Amygdala (tissue), 56 donors: ENCODE data around the gene FAM53B.

Experiments
- DNase-seq, 56 donors: peaks; one replicate each; lab custom pipeline; 2025; lab: John Stamatoyannopoulos, UW

Gene FAM53B

DNA sequence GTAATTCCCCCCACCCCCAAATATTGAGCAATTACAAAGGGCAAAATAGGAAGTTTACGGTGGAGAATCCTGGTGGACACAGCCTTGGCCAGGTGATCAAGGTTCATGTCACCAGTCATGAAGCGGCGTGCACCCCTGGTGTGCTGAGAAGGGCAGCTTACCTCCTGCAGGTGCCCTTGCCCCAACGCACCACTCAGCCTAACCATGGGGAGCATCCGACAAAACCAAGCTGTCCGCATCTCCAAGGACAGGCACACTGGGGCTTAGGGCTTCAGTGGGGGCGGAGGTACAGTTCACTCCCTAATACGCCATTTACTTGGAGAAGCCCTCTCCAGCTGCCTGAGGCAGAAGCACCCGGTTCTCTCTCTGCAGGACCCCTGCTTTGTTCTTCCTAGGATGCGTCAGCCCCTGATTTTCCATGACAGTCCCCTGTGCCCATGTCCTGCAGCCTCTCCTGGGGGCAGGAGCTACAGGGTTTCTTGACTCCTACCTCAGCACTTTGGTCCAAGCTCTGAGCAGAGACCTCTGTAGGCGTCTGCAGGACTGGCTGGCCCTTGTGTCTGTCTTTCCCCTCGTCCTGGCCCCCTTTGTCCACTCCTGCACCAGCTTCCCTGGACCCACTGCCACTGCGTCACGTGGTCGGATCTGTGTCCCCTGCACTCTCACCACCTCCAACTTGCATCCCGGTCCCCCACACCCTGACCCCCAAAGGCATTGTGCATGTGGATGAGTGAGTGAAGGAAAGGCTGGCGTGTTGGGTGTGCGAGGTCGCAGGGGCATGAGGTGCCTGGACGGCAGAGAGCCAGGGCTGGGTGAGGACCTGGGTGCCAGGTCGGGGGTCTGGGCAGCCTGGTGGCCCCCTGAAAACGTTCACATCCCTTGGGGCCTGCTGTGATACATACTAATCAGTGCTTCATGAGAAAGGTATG lies 168.8 kb downstream of the FAM53B start:
- DNase-seq, result no peak

GRCh38 chr10:124574456-124575070 lies 169.6 kb downstream of the FAM53B start:
- no peak for DNase-seq

GRCh38 chr10:124573726-124574455 lies 170.3 kb downstream of the FAM53B start:
- DNase-seq, result no peak

GRCh38 chr10:124572751-124573150 lies 171.4 kb downstream of the FAM53B start:
- DNase-seq, result no peak

- DNase-seq, result no peak
Measured at GRCh38 chr10:124570646-124571045, 173.5 kb downstream of the FAM53B start.

- no peak for DNase-seq
Measured at GRCh38 chr10:124569623-124570470, 174.3 kb downstream of the FAM53B start.
